Calu3 (cell line): Measurements from ENCODE around the gene HRCT1. TPM values are rescaled to one million over a fixed set of nuclear protein-coding genes. Genes with fewer than 3 reads are reported as not detected.

Experiments used
- BruUV-seq: library from RNA; stranded (reverse); fragments of 400-500 nt; replicated peaks from 2 replicates; lab custom pipeline; 2021; lab: Mats Ljungman, UMichigan
- CTCF ChIA-PET: fragments of 300-600 bp; sonication (Branson Sonifier 250); formaldehyde crosslinking; loops from one replicate; lab custom pipeline; 2022; ENCODE audit warnings: antibody characterized with exemption; lab: Charles Lee
- DNase-seq: peaks from one replicate; pipeline ENCODE4 v3.0.0; 2022
- H3K27ac Mint-ChIP-seq: one replicate; pipeline ENCODE4 v1.8.0; 2022; ENCODE audit warnings: mixed read lengths; ENCODE audit not compliant: unreplicated experiment
- H3K27me3 Mint-ChIP-seq: one replicate; pipeline ENCODE4 v1.8.0; 2022; ENCODE audit warnings: mixed read lengths; ENCODE audit not compliant: unreplicated experiment
- H3K36me3 Mint-ChIP-seq: one replicate; pipeline ENCODE4 v1.8.0; 2022; ENCODE audit warnings: mild to moderate bottlenecking, moderate library complexity, mixed read lengths; ENCODE audit not compliant: insufficient read depth, unreplicated experiment
- H3K4me1 Mint-ChIP-seq: one replicate; pipeline ENCODE4 v1.8.0; 2022; ENCODE audit warnings: mild to moderate bottlenecking, low read depth, mixed read lengths; ENCODE audit not compliant: unreplicated experiment
- H3K4me3 Mint-ChIP-seq: one replicate; pipeline ENCODE4 v1.8.0; 2022; ENCODE audit warnings: mild to moderate bottlenecking, low read depth, moderate library complexity, mixed read lengths; ENCODE audit not compliant: unreplicated experiment
- H3K9me3 Mint-ChIP-seq: one replicate; pipeline ENCODE4 v1.8.0; 2022; ENCODE audit warnings: low read depth, mixed read lengths; ENCODE audit not compliant: unreplicated experiment
- intact Hi-C: fragments of 100-400 bp; cut with micrococcal nuclease; formaldehyde crosslinking; loops from one replicate; pipeline ENCODE4 v1.10.0; 2022; ENCODE audit not compliant: unreplicated experiment
- total RNA-seq: library from RNA; stranded (reverse); gene quantifications from 2 replicates; pipeline ENCODE4 v1.2.3, GENCODE V29; 2022
- TF ChIP-seq, protein P1 (sequence below): fragments of 200-600 bp; IDR thresholded peaks from one replicate; pipeline ENCODE4 v1.8.0; 2022; ENCODE audit warnings: antibody characterized with exemption; ENCODE audit not compliant: unreplicated experiment

Gene HRCT1
- total RNA-seq, 1 experiment from 2014 or later: 0.90 TPM

DNA sequence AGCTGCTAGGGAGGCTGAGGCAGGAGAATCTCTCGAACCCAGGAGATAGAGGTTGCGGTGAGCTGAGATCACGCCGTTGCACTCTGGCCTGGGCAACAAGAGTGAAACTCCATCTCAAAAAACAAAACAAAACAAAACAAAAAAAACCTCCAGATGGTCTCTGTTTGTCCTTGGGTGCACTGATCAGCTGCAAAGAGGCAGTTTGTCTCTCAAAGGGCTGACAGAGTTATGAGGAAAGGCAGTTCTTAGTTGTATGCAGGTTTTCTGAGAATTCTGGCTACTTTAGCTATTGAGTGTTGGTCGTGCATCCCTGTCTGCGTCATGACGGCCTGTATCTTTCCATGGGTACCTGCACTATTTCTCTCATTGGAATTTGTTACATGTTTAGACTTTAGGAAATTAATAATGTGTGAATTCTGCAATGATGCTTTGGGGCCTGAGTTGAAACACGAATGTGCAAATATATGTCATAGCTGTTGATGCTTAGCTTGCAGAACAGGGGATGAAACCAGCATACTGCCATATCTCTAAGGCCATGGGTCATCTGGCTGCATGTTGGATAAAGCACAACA lies 33.8 kb downstream of the HRCT1 start:
- TF ChIP-seq, protein P1, sequence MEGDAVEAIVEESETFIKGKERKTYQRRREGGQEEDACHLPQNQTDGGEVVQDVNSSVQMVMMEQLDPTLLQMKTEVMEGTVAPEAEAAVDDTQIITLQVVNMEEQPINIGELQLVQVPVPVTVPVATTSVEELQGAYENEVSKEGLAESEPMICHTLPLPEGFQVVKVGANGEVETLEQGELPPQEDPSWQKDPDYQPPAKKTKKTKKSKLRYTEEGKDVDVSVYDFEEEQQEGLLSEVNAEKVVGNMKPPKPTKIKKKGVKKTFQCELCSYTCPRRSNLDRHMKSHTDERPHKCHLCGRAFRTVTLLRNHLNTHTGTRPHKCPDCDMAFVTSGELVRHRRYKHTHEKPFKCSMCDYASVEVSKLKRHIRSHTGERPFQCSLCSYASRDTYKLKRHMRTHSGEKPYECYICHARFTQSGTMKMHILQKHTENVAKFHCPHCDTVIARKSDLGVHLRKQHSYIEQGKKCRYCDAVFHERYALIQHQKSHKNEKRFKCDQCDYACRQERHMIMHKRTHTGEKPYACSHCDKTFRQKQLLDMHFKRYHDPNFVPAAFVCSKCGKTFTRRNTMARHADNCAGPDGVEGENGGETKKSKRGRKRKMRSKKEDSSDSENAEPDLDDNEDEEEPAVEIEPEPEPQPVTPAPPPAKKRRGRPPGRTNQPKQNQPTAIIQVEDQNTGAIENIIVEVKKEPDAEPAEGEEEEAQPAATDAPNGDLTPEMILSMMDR: no peak
- no peaks in the 10 kb centered on the region for H3K9me3 Mint-ChIP-seq
- H3K27me3 Mint-ChIP-seq: no peaks in the 10 kb centered on the region
- no peaks in the 10 kb centered on the region for H3K36me3 Mint-ChIP-seq
- CTCF ChIA-PET: no interaction called here
- intact Hi-C loops: no loop called here
- BruUV-seq: no TSS peak
- no peaks in the 10 kb centered on the region for H3K4me1 Mint-ChIP-seq
- H3K4me3 Mint-ChIP-seq: no peak overlapping the region
- no peak overlapping the region for H3K27ac Mint-ChIP-seq
- DNase-seq: no peak

DNA sequence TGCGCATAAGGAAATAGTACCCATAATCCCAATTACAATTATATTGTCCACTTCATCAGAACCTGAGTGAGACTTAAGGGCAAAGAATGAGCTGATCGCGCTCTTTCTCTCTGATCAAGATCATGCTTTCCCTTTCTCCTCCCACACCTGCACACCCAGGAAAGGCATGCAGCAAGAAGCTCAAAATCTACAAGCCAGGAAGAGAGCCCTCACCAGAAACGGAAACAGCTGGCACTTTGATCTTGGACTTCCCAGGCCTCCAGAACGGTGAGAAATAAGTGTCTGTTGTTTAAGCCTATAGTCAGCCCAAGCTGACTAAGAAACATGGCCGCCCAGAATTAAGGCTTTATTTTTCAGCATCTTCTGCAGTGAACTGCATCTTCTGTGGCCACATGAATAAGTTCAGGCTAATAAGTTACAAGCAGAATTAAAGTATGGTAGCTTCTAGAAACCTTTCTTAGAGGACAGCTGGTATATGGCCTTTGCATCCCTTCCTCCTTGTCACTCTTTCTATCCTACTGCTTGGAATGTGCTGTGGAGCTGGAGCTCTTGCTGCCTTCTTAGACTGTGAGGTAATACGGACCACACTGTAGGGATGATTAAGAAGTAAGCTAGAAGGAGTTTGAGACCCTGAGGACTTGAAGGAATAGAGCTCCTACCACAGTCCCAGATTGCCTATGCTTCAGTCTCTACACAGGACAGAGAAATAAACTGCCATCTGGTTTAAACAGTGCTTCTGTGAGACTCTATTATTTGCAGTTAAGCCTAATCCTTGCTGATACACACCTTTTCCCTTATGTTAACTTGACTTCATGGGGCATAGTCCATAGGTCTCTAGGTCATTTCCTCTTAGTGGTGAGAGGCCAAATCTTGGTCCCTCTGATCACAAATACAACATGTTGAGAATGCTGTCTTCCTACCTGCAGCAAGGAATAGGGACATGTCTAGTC lies 34.7 kb downstream of the HRCT1 start:
- no peak overlapping the region for H3K27ac Mint-ChIP-seq
- no peak for DNase-seq
- TF ChIP-seq, protein P1: no peak
- no peaks in the 10 kb centered on the region for H3K4me1 Mint-ChIP-seq
- intact Hi-C loops: no loop called here
- no peaks in the 10 kb centered on the region for H3K27me3 Mint-ChIP-seq
- no TSS peak for BruUV-seq
- no peaks in the 10 kb centered on the region for H3K9me3 Mint-ChIP-seq
- CTCF ChIA-PET: no interaction called here
- no peak overlapping the region for H3K4me3 Mint-ChIP-seq
- no peaks in the 10 kb centered on the region for H3K36me3 Mint-ChIP-seq

GRCh38 chr9:35942286-35942685 lies 36.3 kb downstream of the HRCT1 start:
- DNase-seq: no peak
- BruUV-seq: no TSS peak
- no peaks in the 10 kb centered on the region for H3K9me3 Mint-ChIP-seq
- H3K27ac Mint-ChIP-seq: no peak overlapping the region
- H3K4me1 Mint-ChIP-seq: no peaks in the 10 kb centered on the region
- no peaks in the 10 kb centered on the region for H3K27me3 Mint-ChIP-seq
- H3K36me3 Mint-ChIP-seq: no peaks in the 10 kb centered on the region
- no peak overlapping the region for H3K4me3 Mint-ChIP-seq
- TF ChIP-seq, protein P1: no peak
- intact Hi-C loops: no loop called here
- CTCF ChIA-PET: no interaction called here

DNA sequence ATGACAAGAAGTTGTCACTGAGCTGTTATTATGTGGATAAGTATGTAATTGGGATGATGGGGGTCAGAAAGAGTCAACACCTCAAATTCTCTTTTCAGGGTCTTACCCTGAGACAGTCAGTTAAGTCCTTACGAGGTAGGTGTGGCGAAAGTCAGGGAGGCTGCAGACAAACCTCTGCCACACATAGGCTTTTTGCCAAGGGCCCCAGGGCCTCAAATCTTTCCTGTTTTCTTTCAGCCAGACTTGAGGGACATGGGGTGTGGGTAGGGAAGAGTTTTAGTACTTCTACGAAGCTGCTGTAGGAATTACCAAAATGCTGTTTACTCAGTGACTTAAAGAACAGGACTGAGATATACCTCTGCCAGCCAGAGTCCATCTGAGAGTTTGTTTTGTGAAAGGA lies 38.2 kb downstream of the HRCT1 start:
- TF ChIP-seq, protein P1: no peak
- H3K9me3 Mint-ChIP-seq: no peaks in the 10 kb centered on the region
- intact Hi-C loops: no loop called here
- no peak for DNase-seq
- no peaks in the 10 kb centered on the region for H3K27me3 Mint-ChIP-seq
- no peak overlapping the region for H3K27ac Mint-ChIP-seq
- H3K4me3 Mint-ChIP-seq: no peak overlapping the region
- no peaks in the 10 kb centered on the region for H3K36me3 Mint-ChIP-seq
- peaks cover 8% of the 10 kb centered on the region for H3K4me1 Mint-ChIP-seq
- BruUV-seq: no TSS peak
- CTCF ChIA-PET: no interaction called here
